Measurements from ENCODE around the gene CDC25A. TPM values are rescaled to one million over a fixed set of nuclear protein-coding genes. Genes with fewer than 3 reads are reported as not detected.

The CDC25A gene
- total and polyA plus RNA-seq, 2 experiments from 2014 or later: 17.7 to 126 TPM

GRCh38 chr3:48217449-48217848 lies 29.2 kb upstream of the CDC25A start:
- no peak for ATAC-seq
- Histone ChIP-seq H3K36me3 (ENCODE audit: insufficient read depth) (no peaks in the 10 kb centered on the region), H3F3A (replicated peaks; ENCODE audit: low read depth) (no peaks in the 10 kb centered on the region), H4K20me1 (replicated peaks; ENCODE audit: insufficient read depth) (no peaks in the 10 kb centered on the region), H3K27ac (ENCODE audit: low read depth) (no peak overlapping the region), H3K9me2 (ENCODE audit: insufficient read depth) (no peaks in the 10 kb centered on the region), H2AFZ (no peak overlapping the region), H3K79me2 (replicated peaks; ENCODE audit: insufficient read depth) (no peaks in the 10 kb centered on the region), H3K4me2 (no peak overlapping the region), H3K4me3 (no peak overlapping the region), H3K4me1 (ENCODE audit: insufficient read depth) (no peaks in the 10 kb centered on the region), H3K27me3 (ENCODE audit: insufficient read depth) (no peaks in the 10 kb centered on the region)
- H3K36me3 Mint-ChIP-seq (ENCODE audit: low read depth): no peaks in the 10 kb centered on the region; the same call in 2 of the 3 replicates
- no peak for DNase-seq (ENCODE audit: low spot score)
- H3K9me3 Mint-ChIP-seq: peaks cover 4% of the 10 kb centered on the region; the same call in 1 of the 3 replicates
- no peak for TF ChIP-seq STAT1 (IDR thresholded peaks at IDR 0.05; ENCODE audit: unreplicated experiment)
- no peak for TF ChIP-seq CTCF (conservative IDR thresholded peaks at IDR 0.05; ENCODE audit: low read depth in 2 of 2)
- TF ChIP-seq EZH2phosphoT487 (IDR thresholded peaks at IDR 0.05; ENCODE audit: unreplicated experiment): no peak
- no peaks in the 10 kb centered on the region; the same call in 2 of the 3 replicates for H3K4me1 Mint-ChIP-seq
- no peak overlapping the region for H3K4me3 Mint-ChIP-seq
- H3K27me3 Mint-ChIP-seq (ENCODE audit: insufficient read depth, low read depth, poor library complexity): peaks cover 14% of the 10 kb centered on the region
- no peak overlapping the region for H3K27ac Mint-ChIP-seq

- Histone ChIP-seq H3F3A (replicated peaks; ENCODE audit: low read depth) (no peaks in the 10 kb centered on the region), H4K20me1 (replicated peaks; ENCODE audit: insufficient read depth) (no peaks in the 10 kb centered on the region), H2AFZ (no peak overlapping the region), H3K9me2 (ENCODE audit: insufficient read depth) (no peaks in the 10 kb centered on the region), H3K27ac (ENCODE audit: low read depth) (no peak overlapping the region), H3K4me3 (no peak overlapping the region), H3K36me3 (ENCODE audit: insufficient read depth) (no peaks in the 10 kb centered on the region), H3K79me2 (replicated peaks; ENCODE audit: insufficient read depth) (no peaks in the 10 kb centered on the region), H3K27me3 (ENCODE audit: insufficient read depth) (no peaks in the 10 kb centered on the region), H3K4me2 (no peak overlapping the region), H3K4me1 (ENCODE audit: insufficient read depth) (no peaks in the 10 kb centered on the region)
- TF ChIP-seq ZNF331 (CRISPR knock-in tag; IDR thresholded peaks at IDR 0.05; ENCODE audit: low read depth) (no peak), ZNF462 (CRISPR knock-in tag; IDR thresholded peaks at IDR 0.05) (no peak), JUNB (IDR thresholded peaks at IDR 0.05; ENCODE audit: unreplicated experiment) (no peak), REST (IDR thresholded peaks at IDR 0.05; ENCODE audit: unreplicated experiment) (no peak), EZH2phosphoT487 (IDR thresholded peaks at IDR 0.05; ENCODE audit: unreplicated experiment) (no peak), EZH2 (IDR thresholded peaks at IDR 0.05; ENCODE audit: low read depth, unreplicated experiment) (no peak), CREB1 (CRISPR knock-in tag; IDR thresholded peaks at IDR 0.05; ENCODE audit: low read depth) (no peak)
- peaks cover 5% of the 10 kb centered on the region for H3K27me3 Mint-ChIP-seq (ENCODE audit: insufficient read depth, low read depth, poor library complexity)
- DNase-seq (ENCODE audit: low spot score) (no peak), ATAC-seq (no peak)
- H3K4me3 Mint-ChIP-seq: no peak overlapping the region
- no peaks in the 10 kb centered on the region for H3K36me3 Mint-ChIP-seq (ENCODE audit: low read depth)
- no peaks in the 10 kb centered on the region; the same call in 2 of the 3 replicates for H3K4me1 Mint-ChIP-seq
- H3K27ac Mint-ChIP-seq: no peak overlapping the region
- H3K9me3 Mint-ChIP-seq: peaks cover 4% of the 10 kb centered on the region; the same call in 1 of the 3 replicates
Observed at GRCh38 chr3:48215876-48216275, 27.7 kb upstream of the CDC25A start.

Data from GM23338 (cell line).